Mesenteric fat pad (tissue), 1 donor: ENCODE measurements around the gene CPT1B. TPM values are rescaled to one million over a fixed set of nuclear protein-coding genes. Genes with fewer than 3 reads are reported as not detected.

Experiments used
- DNase-seq: peaks from one replicate; pipeline ENCODE4 v3.0.0-alpha.2; 2020; ENCODE audit warnings: low spot score
- total RNA-seq: library from RNA; stranded (reverse); fragmentation: NEBNext Ultra II Directional; extraction: Animal tissue kit (Norgen Biotek cat#: 25700); gene quantifications from one replicate; pipeline ENCODE4 v1.2.1, GENCODE V29; 2021
- donor health status: DM: yes; HTN: yes; CAD: no.

The CPT1B gene
- total RNA-seq, 1 donor from 2014 or later, result 10.4 TPM

GRCh38 chr22:50587407-50587806, 9.2 kb upstream of the CPT1B start:
- DNase-seq, result no peak

GRCh38 chr22:50586416-50586815, 8.2 kb upstream of the CPT1B start:
- no peak for DNase-seq

- DNase-seq, result no peak
These were observed 7.6 kb upstream of the CPT1B start for GRCh38 chr22:50585781-50586180.

GRCh38 chr22:50585238-50585637, 7.0 kb upstream of the CPT1B start:
- no peak for DNase-seq

- DNase-seq, result no peak
These were observed 6.2 kb upstream of the CPT1B start for GRCh38 chr22:50584106-50585096.

GRCh38 chr22:50583294-50583861, 5.2 kb upstream of the CPT1B start:
- no peak for DNase-seq

- peak; percentile 100 for DNase-seq
These were observed 4.5 kb upstream of the CPT1B start, which contains the start of gene CHKB for GRCh38 chr22:50582493-50583293. Gene CHKB (minus strand): TSS chr22:50582849. CDS start chr22:50582781, 68 bp downstream.

GRCh38 chr22:50581950-50582492, 3.8 kb upstream of the CPT1B start:
- no peak for DNase-seq

GRCh38 chr22:50581031-50581949, 3.1 kb upstream of the CPT1B start:
- DNase-seq, result no peak

GRCh38 chr22:50579752-50580151, 1.5 kb upstream of the CPT1B start:
- DNase-seq, result no peak

- DNase-seq, result no peak
These were observed 616 bp upstream of the CPT1B start for GRCh38 chr22:50578776-50579310.

- DNase-seq, result no peak
These were observed 585 bp downstream of the CPT1B start for GRCh38 chr22:50577697-50577986.

- no peak for DNase-seq
These were observed 1.2 kb downstream of the CPT1B start for GRCh38 chr22:50576806-50577696.

- no peak for DNase-seq
These were observed 2.2 kb downstream of the CPT1B start for GRCh38 chr22:50576070-50576469.

- no peak for DNase-seq
These were observed 2.7 kb downstream of the CPT1B start for GRCh38 chr22:50575426-50575941.

- DNase-seq, result no peak
These were observed 3.9 kb downstream of the CPT1B start for GRCh38 chr22:50574383-50574755.

- DNase-seq, result no peak
These were observed 4.5 kb downstream of the CPT1B start for GRCh38 chr22:50573491-50574382.

GRCh38 chr22:50572965-50573364, 5.3 kb downstream of the CPT1B start:
- DNase-seq, result no peak
